Right lobe of liver (tissue), 6 donors: ENCODE data around the gene GRIA2. TPM values are rescaled to one million over a fixed set of nuclear protein-coding genes. Genes with fewer than 3 reads are reported as not detected.
A peak's percentile ranks its signal among the peaks of the same experiment; 100 is the strongest.

Experiments
- ATAC-seq, 4 donors: fragments of 200-7000 bp; cut with Tn5 transposase; one replicate each; pipeline ENCODE4 v1.9.1; 2020; ENCODE audit warnings: mild to moderate bottlenecking in 4 of 4, moderate library complexity in 4 of 4
- DNase-seq, 3 donors: peaks; one replicate each; pipeline ENCODE4 v3.0.0-alpha.2; 2020
- H3K27ac ChIP-seq, 3 donors: fragments of 200-600 bp; one replicate each; pipeline ENCODE4 v1.8.0; 2022
- H3K27me3 ChIP-seq, 2 donors: fragments of 200-600 bp; one replicate each; pipeline ENCODE4 v1.8.0; 2022
- H3K36me3 ChIP-seq, 4 donors: fragments of 200-600 bp; sonication (generic) in 1 of 4; one replicate each; pipeline versions ENCODE4 v1.5.1 to v1.8.0; 2017 to 2022; ENCODE audit warnings: control low read depth in 1 of 4
- H3K4me1 ChIP-seq, 4 donors: fragments of 200-600 bp; sonication (generic) in 1 of 4; one replicate each; pipeline versions ENCODE4 v1.5.1 to v1.8.0; 2017 to 2022; ENCODE audit warnings: control low read depth in 1 of 4
- H3K4me3 ChIP-seq, 3 donors: fragments of 200-600 bp; one replicate each; pipeline ENCODE4 v1.8.0; 2022
- H3K9me3 ChIP-seq, 4 donors: fragments of 200-600 bp; sonication (generic) in 1 of 4; one replicate each; pipeline versions ENCODE4 v1.5.1 to v1.8.0; 2017 to 2022; ENCODE audit warnings: control low read depth in 1 of 4
- POLR2A ChIP-seq: fragments of 450-650 bp; IDR thresholded peaks from one replicate; pipeline ENCODE4 v1.6.1; 2017; ENCODE audit warnings: antibody characterized with exemption, mild to moderate bottlenecking
- WGBS: methylation state at CpG from one replicate; pipeline ENCODE4 v1.1.6; 2018; ENCODE audit warnings: low coverage, low lambda C conversion rate; ENCODE audit not compliant: insufficient coverage; ENCODE audit errors: missing lambda C conversion rate; 5-methylcytosine and 5-hydroxymethylcytosine counted together
- intact Hi-C, 2 donors: fragments of 100-400 bp; cut with DNase I; formaldehyde crosslinking; loops; one replicate each; pipeline versions ENCODE4 v1.11.2 to v1.14.1; 2022
- total RNA-seq, 6 experiments: library from RNA; depleted of rRNA in 2 of 6; stranded (reverse); fragments of >200 nt in 2 of 6; fragmentation: NEBNext Ultra II Directional in 3 of 6; extraction: Animal tissue kit (Norgen Biotek cat#: 25700) in 3 of 6; gene quantifications; one replicate each; pipeline versions ENCODE4 v1.1.0 to v1.2.4, GENCODE V29; 2016 to 2023
- TF ChIP-seq, protein P1 (sequence below), 4 donors: fragments of 200-600 bp in 3 of 4; fragments of 450-650 bp in 1 of 4; IDR thresholded peaks; one replicate each; pipeline versions ENCODE4 v1.5.1 to v1.8.0; 2016 to 2022; ENCODE audit warnings: antibody characterized with exemption in 4 of 4, mild to moderate bottlenecking in 2 of 4
- donor health status: DM: no; HTN: yes; CAD: no.
- donor health status: DM: no; HTN: no; CAD: no.
- donor health status: DM: no; HTN: no; CAD: no.
- donor health status: DM: no; HTN: yes; CAD: no.
- donor health status: DM: no; HTN: yes; CAD: no.

The GRIA2 gene
- total RNA-seq, 6 experiments from 2014 or later = not detected

DNA sequence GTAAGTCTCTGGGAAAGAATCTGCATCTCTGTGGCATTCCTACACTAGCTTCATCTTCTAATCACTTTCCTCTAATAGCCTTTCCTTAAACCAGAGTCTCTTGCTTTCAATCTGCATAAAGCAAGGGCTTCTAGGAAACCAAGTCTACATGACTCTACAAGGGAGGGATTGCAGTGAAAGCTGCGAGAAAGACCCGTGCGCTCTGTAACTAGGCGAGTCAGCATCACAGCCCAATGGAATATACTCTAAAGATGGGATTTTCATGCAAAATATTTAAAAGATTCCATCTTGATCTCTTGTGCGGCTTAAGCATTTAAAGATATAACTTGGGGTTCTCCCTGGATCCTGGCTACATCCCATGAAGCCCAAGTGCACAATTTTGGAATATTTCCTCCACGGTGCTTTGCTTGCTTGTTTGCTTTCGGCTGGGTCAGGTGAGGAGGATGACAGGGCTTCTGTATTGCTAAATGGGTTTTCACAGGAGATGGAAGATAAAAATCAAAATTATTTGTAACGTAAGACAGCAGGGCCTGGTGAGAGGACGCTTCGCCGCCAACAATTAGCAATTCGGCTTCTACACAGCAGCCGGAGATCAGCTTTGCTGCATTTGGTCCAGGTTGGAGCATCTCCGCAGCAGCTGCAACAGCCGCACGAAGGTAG, 687 bp upstream of the GRIA2 start:
- ATAC-seq = no peak
- Histone ChIP-seq H3K4me1 (peaks cover 0 to 4% (median 0%) of the 10 kb centered on the region in 4 donors), H3K4me3 (no peak overlapping the region), H3K27ac (no peak overlapping the region), H3K27me3 (peaks cover 0 to 27% of the 10 kb centered on the region in 2 donors), H3K9me3 (no peaks in the 10 kb centered on the region), H3K36me3 (no peaks in the 10 kb centered on the region)
- intact Hi-C loops = loop anchor here in 1 of 2 donors (10.0 kb wide), 1 partner anchor 755 kb away; no protein-coding TSS in a partner anchor
- no peak for DNase-seq
- WGBS = 23% methylated on average over 12 of the region's 16 CpGs
- TF ChIP-seq, protein P1, sequence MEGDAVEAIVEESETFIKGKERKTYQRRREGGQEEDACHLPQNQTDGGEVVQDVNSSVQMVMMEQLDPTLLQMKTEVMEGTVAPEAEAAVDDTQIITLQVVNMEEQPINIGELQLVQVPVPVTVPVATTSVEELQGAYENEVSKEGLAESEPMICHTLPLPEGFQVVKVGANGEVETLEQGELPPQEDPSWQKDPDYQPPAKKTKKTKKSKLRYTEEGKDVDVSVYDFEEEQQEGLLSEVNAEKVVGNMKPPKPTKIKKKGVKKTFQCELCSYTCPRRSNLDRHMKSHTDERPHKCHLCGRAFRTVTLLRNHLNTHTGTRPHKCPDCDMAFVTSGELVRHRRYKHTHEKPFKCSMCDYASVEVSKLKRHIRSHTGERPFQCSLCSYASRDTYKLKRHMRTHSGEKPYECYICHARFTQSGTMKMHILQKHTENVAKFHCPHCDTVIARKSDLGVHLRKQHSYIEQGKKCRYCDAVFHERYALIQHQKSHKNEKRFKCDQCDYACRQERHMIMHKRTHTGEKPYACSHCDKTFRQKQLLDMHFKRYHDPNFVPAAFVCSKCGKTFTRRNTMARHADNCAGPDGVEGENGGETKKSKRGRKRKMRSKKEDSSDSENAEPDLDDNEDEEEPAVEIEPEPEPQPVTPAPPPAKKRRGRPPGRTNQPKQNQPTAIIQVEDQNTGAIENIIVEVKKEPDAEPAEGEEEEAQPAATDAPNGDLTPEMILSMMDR (IDR thresholded peaks at IDR 0.05) = no peak
- TF ChIP-seq POLR2A = no peak

DNA sequence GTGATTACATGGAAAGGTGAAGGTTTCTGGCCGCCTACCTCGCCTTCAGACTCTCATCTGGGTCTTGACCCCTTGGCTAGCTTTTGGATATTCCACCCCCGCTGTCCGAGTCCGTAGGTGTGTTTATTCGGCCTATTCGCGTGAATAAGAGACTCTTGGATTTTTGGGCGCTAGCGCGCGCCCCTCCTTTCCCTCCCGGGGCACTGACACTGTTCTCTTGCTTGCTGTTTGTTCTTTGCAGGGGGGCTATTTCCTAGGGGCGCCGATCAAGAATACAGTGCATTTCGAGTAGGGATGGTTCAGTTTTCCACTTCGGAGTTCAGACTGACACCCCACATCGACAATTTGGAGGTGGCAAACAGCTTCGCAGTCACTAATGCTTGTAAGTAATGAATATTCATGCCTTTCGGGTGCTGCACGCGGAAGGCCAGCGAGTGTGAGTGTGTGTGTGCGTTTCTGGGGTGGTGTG, 932 bp downstream of the GRIA2 start:
- 9% methylated on average over 24 of the region's 24 CpGs for WGBS
- ATAC-seq = no peak
- H3K27me3 ChIP-seq = peaks cover 0 to 27% of the 10 kb centered on the region in 2 donors

DNA sequence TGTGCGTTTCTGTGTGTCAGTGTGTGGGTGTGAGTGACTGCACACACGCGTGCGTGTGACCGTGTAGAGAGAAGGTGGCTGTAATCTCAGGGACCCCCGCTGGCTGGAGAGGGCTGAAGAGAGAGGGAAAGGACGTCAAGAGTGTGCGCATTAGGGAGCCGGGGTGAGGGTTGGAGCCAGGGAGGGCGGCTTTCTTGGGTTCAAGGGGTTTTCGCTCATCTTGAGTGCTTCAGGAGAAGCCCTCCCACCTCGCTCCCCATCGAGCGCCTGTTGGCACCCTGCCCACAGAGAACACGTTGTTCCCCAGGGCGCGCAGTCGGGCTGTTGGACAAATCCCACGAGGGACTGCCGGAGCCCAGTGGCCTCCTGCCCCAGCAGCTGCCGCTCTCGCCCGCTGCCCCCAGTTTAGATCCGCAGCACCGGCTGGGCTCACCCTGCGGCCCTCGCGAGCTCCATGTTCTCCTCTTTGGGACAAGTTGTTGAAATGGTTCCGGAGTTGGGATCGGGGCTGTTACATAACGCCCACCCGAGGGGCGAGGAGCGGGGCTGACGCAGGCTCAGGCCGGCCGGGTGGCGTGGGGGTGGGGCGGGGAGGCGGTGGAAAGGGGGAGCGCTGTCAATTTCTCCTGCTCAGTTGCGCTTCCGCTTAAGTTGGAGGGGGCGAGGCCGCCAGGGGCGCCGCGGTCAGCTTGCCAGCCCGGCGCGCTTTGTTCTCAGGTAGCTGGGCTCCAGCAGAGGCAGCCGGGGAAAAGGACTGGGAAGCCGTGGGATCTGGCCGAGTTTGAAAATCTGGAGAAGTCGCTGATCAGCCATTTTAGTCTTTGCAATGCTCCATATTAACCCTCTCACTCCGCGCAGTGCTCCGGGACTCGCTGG, 1.6 kb downstream of the GRIA2 start:
- TF ChIP-seq, protein P1 (IDR thresholded peaks at IDR 0.05) = no peak
- peaks cover 0 to 27% of the 10 kb centered on the region in 2 donors for H3K27me3 ChIP-seq
- peak overlapping the region in 2 of 3 donors; percentile 10 to 13 for H3K4me3 ChIP-seq
- H3K4me1 ChIP-seq = peaks cover 0 to 4% (median 0%) of the 10 kb centered on the region in 4 donors
- ATAC-seq (no peak), DNase-seq (peak in 2 of 3 donors; percentile 41 to 43)
- no peaks in the 10 kb centered on the region for H3K9me3 ChIP-seq
- WGBS = 5% methylated on average over 20 of the region's 59 CpGs
- no peak overlapping the region for H3K27ac ChIP-seq
- intact Hi-C loops = loop anchor here in 1 of 2 donors (10.0 kb wide), 1 partner anchor 753 kb away; no protein-coding TSS in a partner anchor
- no peaks in the 10 kb centered on the region for H3K36me3 ChIP-seq

More for the DNA sequence above, 932 bp downstream of the GRIA2 start:
- Histone ChIP-seq H3K4me3 (no peak overlapping the region), H3K9me3 (no peaks in the 10 kb centered on the region), H3K27ac (no peak overlapping the region), H3K4me1 (peaks cover 0 to 4% (median 0%) of the 10 kb centered on the region in 4 donors), H3K36me3 (no peaks in the 10 kb centered on the region)
- TF ChIP-seq POLR2A = no peak
- TF ChIP-seq, protein P1 (IDR thresholded peaks at IDR 0.05) = no peak
- intact Hi-C loops = loop anchor here in 1 of 2 donors (10.0 kb wide), 1 partner anchor 753 kb away; no protein-coding TSS in a partner anchor
- DNase-seq = no peak

DNA sequence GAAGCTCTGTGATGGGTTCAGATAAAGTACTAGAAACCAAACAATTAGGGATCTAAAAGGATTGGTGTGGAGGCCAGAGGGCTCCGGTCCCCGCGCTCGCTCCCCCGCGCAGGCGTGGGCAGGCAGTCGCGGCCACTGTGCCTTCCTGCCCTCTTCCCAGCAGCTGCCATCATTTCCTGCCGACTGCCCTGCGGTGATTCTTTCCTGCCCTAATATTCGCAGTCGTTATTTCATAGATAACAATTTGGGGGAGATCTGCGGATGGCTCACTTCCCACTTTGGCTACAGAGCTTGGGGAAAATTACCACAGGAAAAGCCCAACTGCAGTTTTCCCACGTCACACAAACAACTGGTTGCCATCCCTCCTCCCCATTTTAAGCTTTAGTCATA, 2.2 kb downstream of the GRIA2 start:
- 10% methylated on average over 15 of the region's 15 CpGs for WGBS
- Histone ChIP-seq H3K36me3 (no peaks in the 10 kb centered on the region), H3K4me1 (peaks cover 0 to 4% (median 0%) of the 10 kb centered on the region in 4 donors), H3K27me3 (peaks cover 0 to 27% of the 10 kb centered on the region in 2 donors), H3K27ac (no peak overlapping the region), H3K9me3 (no peaks in the 10 kb centered on the region), H3K4me3 (peak overlapping the region in 2 of 3 donors; percentile 10 to 13)
- TF ChIP-seq, protein P1 (IDR thresholded peaks at IDR 0.05) = no peak
- no peak for TF ChIP-seq POLR2A
- intact Hi-C loops = loop anchor here in 1 of 2 donors (10.0 kb wide), 1 partner anchor 752 kb away; no protein-coding TSS in a partner anchor
- no peak for ATAC-seq
- no peak for DNase-seq
